Thyroid gland (tissue), 4 donors: ENCODE data around the gene CHTF18. TPM values are rescaled to one million over a fixed set of nuclear protein-coding genes. Genes with fewer than 3 reads are reported as not detected.

Experiments used
- DNase-seq, 2 donors: peaks; one replicate each; pipeline ENCODE4 v3.0.0-alpha.2; 2019
- H3K27ac ChIP-seq, 3 donors: fragments of 200-600 bp; sonication (generic); 1 replicate in 2 of 3; 2 replicates in 1 of 3; pipeline ENCODE4 v1.5.1; 2016 to 2019; ENCODE audit warnings: mild to moderate bottlenecking in 1 of 3, moderate library complexity in 1 of 3
- H3K27me3 ChIP-seq: fragments of 200-600 bp; sonication (generic); one replicate; pipeline ENCODE4 v1.5.1; 2019
- H3K36me3 ChIP-seq, 2 donors: fragments of 200-600 bp; sonication (generic); one replicate each; pipeline ENCODE4 v1.5.1; 2016 to 2019
- H3K4me1 ChIP-seq, 2 donors: fragments of 200-600 bp; sonication (generic); one replicate each; pipeline ENCODE4 v1.5.1; 2017 to 2019
- H3K4me3 ChIP-seq, 3 donors: fragments of 200-600 bp; sonication (generic); replicated peaks in 1 of 3; 1 replicate in 2 of 3; 2 replicates in 1 of 3; pipeline ENCODE4 v1.5.1; 2016; ENCODE audit warnings: mild to moderate bottlenecking in 1 of 3
- H3K9me3 ChIP-seq: fragments of 200-600 bp; sonication (generic); one replicate; pipeline ENCODE4 v1.5.1; 2017
- CTCF ChIP-seq, 6 experiments: fragments of 200-600 bp in 3 of 6; fragments of 450-650 bp in 3 of 6; sonication (generic) in 3 of 6; IDR thresholded peaks; one replicate each; pipeline ENCODE4 v1.5.1; 2016 to 2019; ENCODE audit warnings: antibody characterized with exemption in 6 of 6, mild to moderate bottlenecking in 2 of 6, inconsistent platforms in 1 of 6, moderate library complexity in 1 of 6
- POLR2A ChIP-seq, 2 donors: fragments of 450-650 bp; IDR thresholded peaks; one replicate each; pipeline ENCODE4 v1.6.1; 2017; ENCODE audit warnings: antibody characterized with exemption in 2 of 2, mild to moderate bottlenecking in 2 of 2, moderate library complexity in 1 of 2
- WGBS, 2 donors: methylation state at CpG; one replicate each; pipeline ENCODE4 v1.1.5; 2017; 5-methylcytosine and 5-hydroxymethylcytosine counted together
- intact Hi-C: fragments of 100-400 bp; cut with DNase I; formaldehyde crosslinking; loops from one replicate; pipeline ENCODE4 v1.15.1; 2023
- total RNA-seq, 4 donors: library from RNA; depleted of rRNA; stranded (reverse); fragments of >200 nt; gene quantifications; one replicate each; pipeline ENCODE4 v1.2.3, GENCODE V29; 2016

The CHTF18 gene
- total RNA-seq, 4 donors from 2014 or later: 10.1 to 14.6 (median 11.7) TPM

GRCh38 chr16:794091-794822 lies 5.8 kb downstream of the CHTF18 start:
- intact Hi-C loops: no loop called here
- DNase-seq: no peak
- Histone ChIP-seq H3K27ac (no peak overlapping the region), H3K9me3 (no peaks in the 10 kb centered on the region), H3K4me3 (no peak overlapping the region), H3K4me1 (peaks cover under 1 to 3% of the 10 kb centered on the region in 2 donors), H3K36me3 (no peaks in the 10 kb centered on the region), H3K27me3 (no peaks in the 10 kb centered on the region)
- 89 to 92% methylated on average over 30 to 37 of the region's 40 CpGs for WGBS, 2 donors
- TF ChIP-seq CTCF (IDR thresholded peaks at IDR 0.05) (no peak), POLR2A (IDR thresholded peaks at IDR 0.05) (no peak)

DNA sequence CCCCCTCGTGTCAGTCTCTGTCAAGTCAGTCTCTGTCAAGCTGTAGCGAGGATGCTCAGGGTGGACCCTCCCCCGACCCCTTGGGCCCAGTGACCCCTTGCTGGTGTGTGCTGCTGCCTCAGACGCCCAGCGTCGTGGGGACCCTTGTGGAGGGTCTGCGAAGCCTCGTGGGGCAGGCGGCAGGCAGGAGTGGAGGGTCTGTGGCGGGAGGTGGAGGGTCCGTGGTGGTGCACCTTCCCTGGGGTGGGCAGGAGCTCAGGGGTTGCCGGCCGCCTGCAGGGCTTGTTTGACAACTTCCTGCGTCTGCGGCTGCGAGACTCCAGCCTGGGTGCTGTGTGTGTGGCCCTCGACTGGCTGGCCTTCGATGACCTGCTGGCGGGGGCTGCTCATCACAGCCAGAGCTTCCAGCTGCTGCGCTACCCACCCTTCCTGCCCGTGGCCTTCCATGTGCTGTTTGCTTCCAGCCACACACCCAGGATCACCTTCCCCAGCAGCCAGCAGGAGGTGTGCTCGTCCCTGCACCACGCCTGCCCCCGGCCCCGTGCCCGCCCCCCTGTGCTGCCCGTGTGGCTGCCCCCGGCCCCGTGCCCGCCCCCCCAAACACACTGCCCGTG lies 6.5 kb downstream of the CHTF18 start:
- Histone ChIP-seq H3K4me3 (no peak overlapping the region), H3K4me1 (no peaks in the 10 kb centered on the region), H3K27me3 (peaks cover 2% of the 10 kb centered on the region), H3K9me3 (no peaks in the 10 kb centered on the region), H3K27ac (no peak overlapping the region), H3K36me3 (no peaks in the 10 kb centered on the region)
- intact Hi-C loops: no loop called here
- DNase-seq: no peak
- no peak for TF ChIP-seq POLR2A (IDR thresholded peaks at IDR 0.05)
- TF ChIP-seq CTCF (IDR thresholded peaks at IDR 0.05): no peak
- WGBS, 2 donors: 83 to 94% methylated on average over 7 to 25 of the region's 31 CpGs

GRCh38 chr16:795580-796229 lies 7.3 kb downstream of the CHTF18 start:
- H3K4me3 ChIP-seq: no peak overlapping the region
- peaks cover 8% of the 10 kb centered on the region for H3K27me3 ChIP-seq
- no peak for DNase-seq
- intact Hi-C loops: no loop called here
- no peak overlapping the region for H3K27ac ChIP-seq
- H3K9me3 ChIP-seq: no peaks in the 10 kb centered on the region
- TF ChIP-seq POLR2A (IDR thresholded peaks at IDR 0.05): no peak
- TF ChIP-seq CTCF (IDR thresholded peaks at IDR 0.05): no peak
- 82 to 93% methylated on average over 9 to 11 of the region's 33 CpGs for WGBS, 2 donors
- no peaks in the 10 kb centered on the region for H3K4me1 ChIP-seq
- no peaks in the 10 kb centered on the region for H3K36me3 ChIP-seq

- intact Hi-C loops: no loop called here
- peaks cover 8% of the 10 kb centered on the region for H3K27me3 ChIP-seq
- 95 to 96% methylated on average over 17 to 24 of the region's 38 CpGs for WGBS, 2 donors
- H3K27ac ChIP-seq: no peak overlapping the region
- TF ChIP-seq CTCF (IDR thresholded peaks at IDR 0.05) (no peak), POLR2A (IDR thresholded peaks at IDR 0.05) (no peak)
- DNase-seq: no peak
- H3K9me3 ChIP-seq: no peaks in the 10 kb centered on the region
- H3K4me3 ChIP-seq: no peak overlapping the region
- no peaks in the 10 kb centered on the region for H3K36me3 ChIP-seq
- H3K4me1 ChIP-seq: no peaks in the 10 kb centered on the region
Measured at GRCh38 chr16:796296-797119, 8.1 kb downstream of the CHTF18 start.
